T-cell (primary cell): ENCODE data around the gene LPIN1. TPM values are rescaled to one million over a fixed set of nuclear protein-coding genes. Genes with fewer than 3 reads are reported as not detected.
A peak's percentile ranks its signal among the peaks of the same experiment; 100 is the strongest.

Source experiments
- ATAC-seq, 4 experiments: fragments of 200-7000 bp in 3 of 4; fragments of 150-1000 bp in 1 of 4; cut with Tn5 transposase; replicated peaks in 1 of 4; 1 replicate in 3 of 4; 2 replicates in 1 of 4; pipeline ENCODE4 v1.10.0; 2021; ENCODE audit warnings: moderate library complexity in 3 of 4, mild to moderate bottlenecking in 2 of 4, moderate number of reproducible peaks in 1 of 4
- CTCF ChIA-PET, 2 donors: fragments of 300-600 bp; sonication (Branson Sonifier 250); formaldehyde crosslinking; loops; one replicate each; lab custom pipeline; 2022; ENCODE audit warnings: antibody characterized with exemption in 2 of 2; lab: Charles Lee
- POLR2A ChIA-PET, 2 donors: fragments of 300-600 bp; sonication (Branson Sonifier 250); formaldehyde crosslinking; loops; one replicate each; lab custom pipeline; 2022; ENCODE audit warnings: antibody characterized with exemption in 2 of 2; lab: Charles Lee
- DNase-seq, 35 experiments: peaks; one replicate each; pipeline versions ENCODE4 v3.0.0 to v3.0.0-alpha.2; 2013 to 2023
- H3K27ac ChIP-seq: one replicate; pipeline ENCODE4 v1.5.1; 2013; ENCODE audit warnings: low read length
- H3K27me3 ChIP-seq, 2 experiments: replicated peaks in 1 of 2; 1 replicate in 1 of 2; 2 replicates in 1 of 2; pipeline versions ENCODE4 v1.6.1 to v1.7.0; 2013; ENCODE audit warnings: low read length in 1 of 2, mixed read lengths in 1 of 2; ENCODE audit not compliant: control insufficient read depth in 2 of 2, insufficient read depth in 2 of 2; ENCODE audit errors: extremely low read depth in 1 of 2
- H3K36me3 ChIP-seq, 2 donors: 1 replicate in 1 of 2; 2 replicates in 1 of 2; pipeline versions ENCODE4 v1.6.1 to v1.7.0; 2013; ENCODE audit warnings: low read length in 1 of 2; ENCODE audit not compliant: control insufficient read depth in 2 of 2, insufficient read depth in 1 of 2; ENCODE audit errors: extremely low read depth in 1 of 2
- H3K4me1 ChIP-seq, 2 experiments: 1 replicate in 1 of 2; 2 replicates in 1 of 2; pipeline versions ENCODE4 v1.6.1 to v1.7.0; 2013; ENCODE audit warnings: low read length in 2 of 2, mixed read lengths in 1 of 2; ENCODE audit not compliant: insufficient read depth in 2 of 2, control insufficient read depth in 1 of 2; ENCODE audit errors: extremely low read depth in 1 of 2
- H3K4me3 ChIP-seq, 2 donors: 1 replicate in 1 of 2; 2 replicates in 1 of 2; pipeline versions ENCODE4 v1.5.1 to v1.7.0; 2013; ENCODE audit warnings: mild to moderate bottlenecking in 2 of 2, low read length in 1 of 2, moderate library complexity in 1 of 2; ENCODE audit not compliant: control insufficient read depth in 1 of 2; ENCODE audit errors: extremely low read depth in 1 of 2
- H3K9me3 ChIP-seq: 2 replicates; pipeline ENCODE4 v1.7.0; 2013
- H3K27ac Mint-ChIP-seq, 2 donors: one replicate each; pipeline ENCODE4 v1.8.0; 2020 to 2021; ENCODE audit warnings: mild to moderate bottlenecking in 2 of 2, mixed read lengths in 2 of 2
- H3K27me3 Mint-ChIP-seq, 2 donors: one replicate each; pipeline ENCODE4 v1.8.0; 2021 to 2022; ENCODE audit warnings: mixed read lengths in 2 of 2
- H3K36me3 Mint-ChIP-seq: one replicate; pipeline ENCODE4 v1.8.0; 2021; ENCODE audit warnings: mixed read lengths
- H3K4me1 Mint-ChIP-seq, 3 donors: one replicate each; pipeline ENCODE4 v1.8.0; 2020 to 2022; ENCODE audit warnings: mixed read lengths in 3 of 3, mild to moderate bottlenecking in 1 of 3
- H3K4me3 Mint-ChIP-seq, 3 donors: one replicate each; pipeline ENCODE4 v1.8.0; 2020 to 2022; ENCODE audit warnings: mild to moderate bottlenecking in 3 of 3, mixed read lengths in 3 of 3, moderate library complexity in 3 of 3
- H3K9me3 Mint-ChIP-seq, 3 donors: one replicate each; pipeline ENCODE4 v1.8.0; 2020 to 2022; ENCODE audit warnings: mixed read lengths in 3 of 3
- WGBS: methylation state at CpG from one replicate; pipeline ENCODE4 v1.1.5; 2013; ENCODE audit warnings: missing lambda C conversion rate; ENCODE audit not compliant: insufficient coverage; 5-methylcytosine and 5-hydroxymethylcytosine counted together
- total RNA-seq, 35 experiments: library from RNA in 6 of 35; stranded (reverse) in 6 of 35; fragments of 120-200 nt in 1 of 35; gene quantifications; one replicate each; pipeline versions ENCODE4 v1.2.1 to v1.2.4 and lab custom pipeline; 2013 to 2026

Gene LPIN1
- total RNA-seq, 5 donors from 2014 or later (not counting 1 experiment from before 2014, with no cell fraction given): 67.1 to 102 (median 88.0) TPM

DNA sequence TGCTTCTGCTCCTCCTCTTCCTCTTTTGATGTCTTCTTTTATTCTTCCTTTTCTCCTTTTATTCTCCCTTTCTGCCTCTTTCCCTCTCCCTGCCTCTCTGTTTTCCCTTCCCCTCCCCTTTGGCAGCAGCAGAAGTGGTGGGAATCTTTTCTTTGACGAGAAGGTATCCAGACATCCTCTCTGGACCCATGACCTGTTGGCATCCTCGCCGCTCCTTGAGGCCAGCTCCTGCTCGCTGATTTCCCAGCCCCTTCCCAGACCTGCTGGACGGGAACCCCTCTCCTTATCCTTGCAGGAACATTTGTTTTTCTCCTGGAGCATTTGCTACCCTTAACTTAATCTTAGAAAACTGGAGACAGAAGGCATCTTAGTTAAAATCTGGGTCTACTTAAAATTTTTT lies 130.5 kb downstream of the LPIN1 start:
- Mint-ChIP-seq H3K27ac (peak overlapping the region in 1 of 2 donors; percentile 24), H3K4me1 (peaks cover 6 to 15% (median 8%) of the 10 kb centered on the region in 3 donors), H3K36me3 (no peaks in the 10 kb centered on the region), H3K9me3 (no peaks in the 10 kb centered on the region), H3K27me3 (no peaks in the 10 kb centered on the region), H3K4me3 (no peak overlapping the region)
- H3K36me3 ChIP-seq: no peaks in the 10 kb centered on the region
- H3K27me3 ChIP-seq: peaks cover 0 to 6% of the 10 kb centered on the region in 2 experiments
- 95% methylated on average over 4 of the region's 5 CpGs for WGBS
- no peak overlapping the region for H3K4me3 ChIP-seq
- no peak for ATAC-seq
- POLR2A ChIA-PET: no interaction called here
- DNase-seq: no peak
- no peaks in the 10 kb centered on the region for H3K9me3 ChIP-seq
- CTCF ChIA-PET: no interaction called here
- H3K4me1 ChIP-seq: no peaks in the 10 kb centered on the region
- no peak overlapping the region for H3K27ac ChIP-seq

Other genes with a start within 250 kb of the LPIN1 start
- gene GREB1, start 212.6 kb upstream of the LPIN1 start, total RNA-seq: 1 to 10 TPM in 1 of 5 donors, under 1 TPM in 4; 0.23 to 1.2 (median 0.63) TPM
- gene NTSR2, start 76.4 kb upstream of the LPIN1 start, total RNA-seq: not detected